Umbilical cord (tissue), 2 donors: Measurements from ENCODE around the gene NDST4. TPM values are rescaled to one million over a fixed set of nuclear protein-coding genes. Genes with fewer than 3 reads are reported as not detected.

ENCODE experiments used
- DNase-seq: peaks from one replicate; pipeline ENCODE4 v3.0.0-alpha.2; 2015; ENCODE audit warnings: low spot score
- total RNA-seq: library from RNA; depleted of rRNA; stranded (reverse); fragments of >200 nt; gene quantifications from one replicate; pipeline ENCODE4 v1.2.3, GENCODE V29; 2014; ENCODE audit warnings: low replicate concordance; ENCODE audit not compliant: insufficient read depth

Gene NDST4
- total RNA-seq, 1 donor from 2014 or later: 2.2 TPM

- DNase-seq: peak; percentile 3
These were observed 205.9 kb downstream of the NDST4 start for GRCh38 chr4:114907568-114907967.

GRCh38 chr4:114905017-114905416 lies 208.4 kb downstream of the NDST4 start:
- no peak for DNase-seq

- DNase-seq: no peak
These were observed 212.5 kb downstream of the NDST4 start for GRCh38 chr4:114900934-114901333.

GRCh38 chr4:114890773-114891172 lies 222.6 kb downstream of the NDST4 start:
- DNase-seq: no peak

GRCh38 chr4:114886761-114887160 lies 226.7 kb downstream of the NDST4 start:
- no peak for DNase-seq

GRCh38 chr4:114883641-114884040 lies 229.8 kb downstream of the NDST4 start:
- DNase-seq: no peak

- no peak for DNase-seq
These were observed 233.3 kb downstream of the NDST4 start for GRCh38 chr4:114879916-114880669.

GRCh38 chr4:114875630-114876029 lies 237.8 kb downstream of the NDST4 start:
- DNase-seq: peak; percentile 6

- DNase-seq: peak; percentile 12
These were observed 239.1 kb downstream of the NDST4 start for GRCh38 chr4:114874321-114874720.

GRCh38 chr4:114870987-114871386 lies 242.4 kb downstream of the NDST4 start:
- DNase-seq: no peak

GRCh38 chr4:114866901-114867670 lies 246.3 kb downstream of the NDST4 start:
- no peak for DNase-seq

- DNase-seq: no peak
These were observed 249.4 kb downstream of the NDST4 start for GRCh38 chr4:114864060-114864459.

- no peak for DNase-seq
These were observed 252.6 kb downstream of the NDST4 start for GRCh38 chr4:114860786-114861185.

GRCh38 chr4:114857831-114858230 lies 255.6 kb downstream of the NDST4 start:
- DNase-seq: no peak

GRCh38 chr4:114839986-114840385 lies 273.4 kb downstream of the NDST4 start:
- no peak for DNase-seq

- DNase-seq: no peak
These were observed 282.8 kb downstream of the NDST4 start for GRCh38 chr4:114830628-114831027.

- no peak for DNase-seq
These were observed 285.8 kb downstream of the NDST4 start for GRCh38 chr4:114827651-114828050.

GRCh38 chr4:114815760-114816159 lies 297.7 kb downstream of the NDST4 start:
- no peak for DNase-seq

- DNase-seq: no peak
These were observed 299.5 kb downstream of the NDST4 start for GRCh38 chr4:114813961-114814360.

GRCh38 chr4:114811564-114812301 lies 301.7 kb downstream of the NDST4 start:
- DNase-seq: no peak

- no peak for DNase-seq
These were observed 305.5 kb downstream of the NDST4 start for GRCh38 chr4:114807759-114808404.

GRCh38 chr4:114807357-114807756 lies 306.1 kb downstream of the NDST4 start:
- no peak for DNase-seq
